Measurements from ENCODE around the gene MRPL14.
"Not testable (repeated sequence)": the region's sequence is repeated elsewhere in the genome, so short reads cannot be mapped to it uniquely, and the experiment has no call there.

Gene MRPL14

DNA sequence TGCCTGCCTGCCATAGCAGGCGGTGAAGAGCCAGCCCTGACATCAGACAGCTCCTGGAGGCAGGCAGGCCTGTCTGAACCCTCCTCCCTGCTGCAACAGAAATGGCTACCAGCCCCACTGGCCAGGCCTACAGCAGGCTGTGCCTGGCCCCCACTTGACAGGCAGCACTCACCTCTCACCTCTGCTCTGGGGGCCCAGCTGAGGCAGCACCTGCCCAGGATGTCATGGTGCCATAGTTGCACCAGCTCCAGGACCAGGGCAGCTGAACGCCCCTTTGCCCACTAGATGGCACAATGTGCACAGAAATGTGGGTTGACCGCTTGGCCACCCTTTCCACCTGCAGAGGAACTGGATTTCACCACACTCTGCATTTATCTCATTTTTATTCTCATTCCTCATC, 30.6 kb downstream of the MRPL14 start:
- DNase-seq: peak; percentile 48

DNA sequence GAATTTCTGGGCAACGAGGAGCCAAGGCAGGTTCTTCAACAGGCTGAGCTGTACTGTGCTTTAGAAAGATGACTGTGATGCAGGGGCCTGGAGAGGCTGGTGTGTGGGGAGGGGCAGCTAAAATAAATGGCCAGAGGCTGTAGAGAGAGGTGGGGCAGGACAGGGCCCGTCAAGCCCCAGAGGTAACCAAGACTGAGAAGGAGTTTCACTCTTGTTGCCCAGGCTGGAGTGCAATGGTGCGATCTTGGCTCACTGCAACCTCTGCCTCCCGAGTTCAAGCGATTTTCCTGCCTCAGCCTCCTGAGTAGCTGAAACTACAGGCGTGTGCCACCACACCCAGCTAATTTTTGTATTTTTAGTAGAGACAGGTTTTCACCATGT, 32.0 kb downstream of the MRPL14 start:
- not testable (repeated sequence) for DNase-seq

DNA sequence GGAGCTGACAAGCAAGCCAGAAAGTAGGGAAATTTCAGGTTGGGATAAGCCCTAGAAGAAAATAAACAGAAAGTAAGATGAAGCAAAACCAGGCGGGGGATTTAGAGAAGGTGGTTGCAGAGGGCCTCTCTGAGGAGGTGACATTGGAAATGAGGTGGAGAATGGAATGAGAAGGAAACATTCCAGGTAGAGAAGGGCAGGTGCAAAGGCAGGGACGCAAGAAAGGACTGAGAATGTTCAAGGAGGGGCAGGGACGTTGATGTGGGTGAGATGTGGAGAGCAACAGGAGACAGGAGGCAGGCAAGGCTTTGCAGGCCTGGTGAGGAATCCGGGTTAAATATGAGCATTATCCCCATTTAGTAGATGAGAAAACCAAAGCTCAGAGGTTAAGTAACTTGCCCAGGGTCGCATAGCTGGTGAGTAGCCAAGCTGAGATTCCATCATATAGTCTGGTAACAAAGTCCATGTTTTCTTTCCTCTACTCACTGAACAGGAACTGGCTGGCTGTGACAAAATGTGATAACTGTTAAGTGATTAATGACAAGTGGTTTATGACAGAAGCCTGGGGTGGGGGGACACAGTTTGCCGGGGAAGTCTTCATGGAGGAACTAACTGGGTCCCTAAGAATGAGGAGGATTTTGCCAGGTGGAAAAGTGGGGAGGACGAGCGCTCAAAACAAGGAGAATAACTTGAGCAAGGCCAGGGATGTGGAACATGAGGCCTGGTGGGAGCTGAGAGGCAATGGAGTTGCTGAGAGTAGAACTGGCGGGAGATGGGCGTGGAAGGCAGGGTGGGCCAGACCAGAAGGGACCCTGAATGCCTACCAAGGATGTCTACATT, 32.6 kb downstream of the MRPL14 start:
- no peak for DNase-seq

DNA sequence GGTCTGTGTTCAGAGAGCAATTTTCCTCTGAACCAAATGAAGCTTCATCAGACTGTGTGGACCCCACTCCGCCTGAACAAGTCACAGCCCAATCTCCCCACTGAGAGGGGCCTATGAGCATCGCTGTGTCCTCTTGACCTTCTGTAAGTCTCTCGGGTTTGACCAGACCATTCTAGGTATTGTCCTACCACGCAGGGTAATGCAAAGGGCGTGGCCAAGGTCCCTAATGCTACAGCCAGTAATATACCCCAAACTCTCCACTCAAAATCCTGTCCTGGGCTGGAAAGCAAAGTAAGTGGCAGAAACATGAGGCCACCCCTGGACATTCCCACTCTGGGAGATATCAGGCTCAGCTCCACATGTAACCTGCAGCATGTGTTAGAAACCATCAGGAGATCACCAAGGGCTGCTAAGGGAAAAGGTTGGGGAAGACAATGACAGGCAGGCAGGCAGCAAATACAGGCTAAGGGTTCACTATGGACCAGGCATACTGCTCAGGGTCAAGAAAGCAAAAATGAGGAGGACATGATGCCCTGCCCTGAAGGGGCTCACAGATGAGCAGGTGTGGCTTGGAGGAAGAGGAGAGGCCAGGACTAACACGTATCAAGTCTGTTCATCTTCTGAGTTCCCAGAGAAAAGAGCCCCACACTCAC, 33.4 kb downstream of the MRPL14 start:
- no peak for DNase-seq

DNA sequence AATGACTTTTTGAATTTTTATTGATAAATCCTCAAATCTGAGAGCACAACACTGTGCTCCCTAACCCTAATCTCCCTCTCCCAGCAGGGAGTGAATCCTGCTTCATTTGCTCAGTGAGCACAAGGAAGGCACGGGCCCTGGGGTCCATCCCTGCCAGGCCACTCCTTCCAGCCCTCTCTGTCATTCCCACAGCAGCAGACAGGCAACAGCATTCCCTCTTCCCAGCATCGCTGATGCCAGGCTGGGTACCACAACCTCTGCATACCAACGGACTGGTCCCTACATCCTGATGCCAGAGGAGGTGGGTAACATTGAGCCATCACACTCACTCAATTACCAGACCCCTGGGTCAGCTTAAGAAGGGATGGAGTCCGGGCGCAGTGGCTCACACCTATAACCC, 34.2 kb downstream of the MRPL14 start:
- no peak for DNase-seq

DNA sequence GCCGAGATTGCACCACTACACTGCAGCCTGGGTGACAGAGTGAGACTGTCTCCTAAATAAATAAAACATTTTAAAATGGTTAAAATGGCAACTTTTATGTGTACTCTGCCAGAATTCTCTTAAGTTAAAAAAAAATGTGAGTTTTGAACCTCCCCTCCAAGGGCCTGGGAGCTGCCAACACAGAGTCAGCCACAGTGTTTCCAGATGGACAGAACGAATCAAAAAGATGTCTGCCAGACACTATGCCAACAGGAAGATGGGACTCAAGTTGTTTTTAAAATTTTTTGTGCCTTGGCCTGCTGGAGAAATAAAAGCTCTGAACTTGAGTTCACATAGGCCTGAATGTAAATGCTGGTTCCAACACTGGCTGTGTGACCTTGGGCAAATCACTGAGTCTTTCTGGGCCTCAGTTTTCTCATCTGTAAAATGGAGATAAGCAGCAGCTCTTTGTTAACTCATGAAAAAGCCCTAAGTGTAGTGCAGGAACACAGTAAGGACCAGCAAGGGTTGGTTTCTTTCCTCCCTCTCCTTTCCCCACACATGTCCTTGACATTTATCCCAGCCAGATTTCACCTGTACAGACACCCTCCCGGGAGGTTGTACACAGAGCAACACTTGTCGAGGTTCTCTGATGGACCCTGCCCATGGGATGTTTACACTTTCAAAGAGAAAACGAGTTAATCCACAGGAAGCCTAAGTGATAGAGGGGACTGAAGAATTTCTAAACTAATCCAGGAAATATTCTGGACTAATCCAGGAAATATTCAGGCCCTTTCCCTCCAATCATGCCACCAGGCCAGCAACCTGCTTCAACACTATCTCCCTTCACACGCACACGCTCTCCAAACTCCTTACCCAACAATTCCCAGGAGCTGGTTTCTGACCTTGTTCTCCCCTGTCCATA, 35.0 kb downstream of the MRPL14 start:
- no peak for DNase-seq

DNA sequence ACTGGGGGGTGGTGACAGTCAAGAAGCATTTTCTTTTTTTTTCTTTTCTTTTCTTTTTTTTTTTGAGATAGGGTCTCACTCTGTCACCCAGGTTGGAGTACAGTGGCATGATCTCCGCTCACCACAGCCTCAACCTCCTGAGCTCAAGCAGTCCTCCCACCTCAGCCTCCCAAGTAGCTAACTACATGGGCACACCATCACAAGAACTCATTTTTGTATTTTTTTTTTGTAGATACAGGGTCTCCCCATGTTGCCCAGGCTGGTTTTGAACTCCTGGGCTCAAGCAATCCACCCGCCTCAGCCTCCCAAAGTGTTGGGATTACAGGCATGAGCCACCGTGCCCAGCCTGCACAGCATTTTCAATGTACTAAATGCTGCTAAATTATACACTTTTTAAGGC, 35.9 kb downstream of the MRPL14 start:
- not testable (repeated sequence) for DNase-seq

DNA sequence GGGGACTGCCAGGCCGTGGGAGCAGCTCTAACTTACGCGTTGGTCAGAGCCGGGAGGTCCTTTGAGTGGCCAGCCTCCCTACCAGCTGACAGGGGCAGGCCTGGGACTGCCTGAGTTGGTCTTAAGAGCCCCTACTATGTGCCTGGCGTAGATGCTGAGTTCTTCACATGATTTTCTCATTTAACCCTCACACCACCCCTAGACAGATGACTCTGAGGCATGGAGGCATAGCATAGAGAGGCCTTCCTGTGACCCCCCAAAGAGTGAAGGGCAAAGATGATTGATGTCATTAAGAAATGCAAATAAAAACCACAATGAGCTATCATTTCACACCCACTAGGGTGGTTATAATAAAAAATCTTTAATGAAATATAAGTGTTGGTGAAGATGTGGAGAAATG, 36.8 kb downstream of the MRPL14 start:
- DNase-seq: no peak

DNA sequence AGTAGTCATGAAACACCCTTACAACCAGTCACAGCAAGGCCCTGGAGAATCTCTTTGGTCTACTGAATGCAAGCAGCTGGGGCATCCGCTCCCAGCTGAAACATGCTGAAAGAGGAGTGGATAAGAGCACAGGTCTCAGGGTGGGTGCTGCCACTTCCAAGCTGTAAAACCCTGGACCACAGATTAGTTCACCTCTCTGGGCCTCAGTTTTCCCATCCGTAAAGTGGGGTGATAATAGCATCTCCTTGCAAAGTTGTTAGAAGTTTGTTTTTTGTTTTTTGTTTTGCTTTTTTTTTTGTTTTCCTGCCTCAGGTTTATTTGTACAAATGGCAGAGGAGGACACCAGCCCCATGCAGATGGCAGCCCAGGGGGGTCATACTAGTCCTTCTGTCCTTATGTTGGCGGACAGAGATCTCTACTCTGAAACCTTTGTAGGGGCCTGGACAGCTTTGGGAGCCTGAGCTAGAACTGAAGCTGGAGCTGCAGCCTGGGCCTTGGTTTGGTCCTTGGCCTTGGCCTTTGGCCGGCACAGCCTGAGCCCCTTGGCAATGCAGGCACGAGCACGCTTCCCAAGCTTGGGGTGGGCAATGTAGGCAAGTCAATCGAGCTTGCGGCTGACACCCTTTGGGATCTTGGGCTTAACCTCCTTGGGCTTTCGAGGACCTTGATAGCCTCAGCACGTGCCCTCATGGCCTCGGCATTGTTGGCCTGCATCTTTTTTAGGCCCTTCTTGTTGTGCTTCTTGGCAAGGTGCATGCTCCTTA, 38.2 kb downstream of the MRPL14 start:
- no peak for DNase-seq

DNA sequence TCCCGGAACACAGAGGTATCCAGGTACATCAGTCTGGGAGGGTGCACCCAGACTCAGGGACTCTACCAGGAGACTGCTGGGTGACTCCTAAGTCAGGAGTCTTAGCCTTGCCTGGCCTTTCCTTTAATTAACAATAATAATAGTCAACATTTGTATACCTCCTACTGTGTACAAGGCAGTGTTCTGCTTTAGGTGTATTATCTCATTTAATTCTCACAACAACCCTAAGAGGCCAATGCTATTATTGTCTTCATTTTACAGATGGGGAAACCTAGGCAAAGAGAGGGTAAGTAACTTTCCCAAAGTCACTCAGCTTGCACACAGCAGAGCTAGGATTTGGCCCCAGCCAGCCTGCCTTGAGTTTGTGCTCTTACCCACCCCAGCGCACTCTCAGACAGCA, 39.6 kb downstream of the MRPL14 start:
- no peak for DNase-seq

DNA sequence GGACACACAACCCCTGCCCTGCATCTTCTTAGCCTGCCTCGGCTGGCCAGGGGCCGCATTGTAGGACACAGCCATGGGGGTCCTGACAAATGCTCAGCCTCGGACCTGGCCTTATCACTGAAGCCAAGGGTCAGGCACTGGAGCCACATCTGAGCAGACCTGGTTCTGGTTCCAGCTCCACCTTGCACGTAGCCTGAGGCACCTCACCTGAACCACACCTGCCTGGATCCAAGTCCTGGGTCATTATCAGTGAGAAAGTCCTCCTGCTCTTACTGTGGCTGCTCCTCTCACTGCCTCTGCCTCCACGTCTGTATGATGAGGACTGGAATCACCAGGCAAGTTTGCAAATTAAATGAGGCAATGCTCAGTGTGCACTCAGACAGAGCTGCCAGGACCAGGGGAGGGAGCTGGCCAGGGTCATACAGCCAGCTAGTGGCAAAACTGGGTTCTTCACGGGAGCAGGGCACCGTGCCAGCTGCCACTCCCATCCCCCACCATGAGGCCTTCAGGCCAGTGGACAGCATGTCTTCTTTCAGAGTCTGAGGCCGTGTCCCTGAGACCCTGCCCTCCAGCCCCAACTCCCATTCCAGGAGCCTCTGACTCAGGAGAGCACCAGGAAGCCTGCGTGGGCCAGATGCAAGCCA, 40.2 kb downstream of the MRPL14 start:
- DNase-seq: no peak

DNA sequence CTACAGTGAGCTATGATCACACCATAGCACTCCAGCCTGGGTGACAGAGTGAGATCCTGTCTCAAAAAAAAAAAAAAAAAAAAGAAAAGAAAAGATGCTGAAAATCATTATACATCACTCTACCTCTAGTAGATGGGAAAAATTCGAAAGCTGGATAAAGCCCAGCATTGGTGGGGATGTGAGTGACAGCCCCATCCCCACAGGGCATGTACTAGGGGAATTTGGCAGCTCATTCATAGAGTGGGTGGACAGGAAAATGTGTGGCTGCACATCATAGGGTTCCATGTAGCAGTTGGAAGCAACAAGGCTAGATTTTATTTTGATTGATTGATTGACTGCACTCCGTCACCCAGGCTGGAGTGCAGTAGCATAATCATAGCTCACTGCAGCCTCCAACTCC, 42.0 kb downstream of the MRPL14 start:
- DNase-seq: no peak

DNA sequence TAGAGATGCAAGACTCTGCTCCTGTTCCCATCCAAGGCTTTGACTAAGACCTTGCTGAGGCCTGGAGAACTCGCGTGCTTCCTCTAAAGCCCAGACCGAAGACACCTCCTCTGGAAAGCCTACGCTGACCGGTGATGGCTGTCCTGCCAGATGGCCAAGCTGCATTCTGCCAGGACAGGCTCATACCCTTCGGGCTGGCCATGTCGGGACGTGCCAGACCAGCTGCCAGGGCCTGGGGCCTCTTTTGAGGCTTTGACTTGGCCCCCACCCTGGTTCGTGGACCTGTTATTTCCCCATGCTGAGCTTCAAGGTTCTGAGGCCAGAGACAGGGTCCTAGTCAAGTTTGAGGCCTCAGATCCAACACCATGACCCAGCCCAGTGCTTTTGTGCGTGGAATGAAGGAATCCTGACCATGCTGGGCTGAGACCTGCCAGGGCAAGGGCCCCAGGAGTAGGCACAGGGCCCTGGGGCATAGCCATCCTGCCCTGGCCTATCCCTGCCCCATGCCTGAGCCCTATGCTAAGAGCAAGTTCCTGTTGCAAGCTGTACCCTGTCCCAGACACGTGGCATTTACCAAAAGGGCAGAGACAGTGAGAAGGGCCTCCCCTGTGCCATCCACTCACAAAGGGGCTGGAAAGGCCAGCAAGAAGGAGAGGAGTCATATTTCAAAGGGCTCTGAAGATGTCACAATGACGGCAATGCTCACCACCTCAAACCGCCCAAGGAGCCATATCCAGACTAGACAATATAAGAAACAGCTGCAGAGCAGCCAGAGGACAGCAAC, 42.8 kb downstream of the MRPL14 start:
- DNase-seq: no peak

DNA sequence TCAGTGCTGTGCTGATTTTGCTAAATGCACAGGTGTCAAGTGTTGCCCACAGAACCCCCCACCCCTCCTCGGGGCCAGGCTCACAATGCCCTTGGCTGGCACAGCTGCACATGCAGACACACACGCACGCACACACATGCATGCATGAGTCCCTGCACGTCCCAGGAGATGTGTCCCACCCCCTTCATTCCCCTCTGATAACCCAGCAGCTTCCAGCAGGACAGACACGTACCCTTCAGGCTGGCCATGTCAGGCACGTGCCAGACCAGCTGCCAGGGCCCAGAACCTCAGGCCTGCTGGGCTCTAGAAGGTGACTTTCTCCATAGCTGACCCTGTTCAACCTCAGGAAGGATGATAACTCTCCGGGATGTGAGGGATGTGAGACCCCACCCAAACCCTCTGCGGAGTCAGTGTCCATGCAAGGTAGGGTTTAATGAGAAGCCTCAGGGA, 44.4 kb downstream of the MRPL14 start:
- no peak for DNase-seq

DNA sequence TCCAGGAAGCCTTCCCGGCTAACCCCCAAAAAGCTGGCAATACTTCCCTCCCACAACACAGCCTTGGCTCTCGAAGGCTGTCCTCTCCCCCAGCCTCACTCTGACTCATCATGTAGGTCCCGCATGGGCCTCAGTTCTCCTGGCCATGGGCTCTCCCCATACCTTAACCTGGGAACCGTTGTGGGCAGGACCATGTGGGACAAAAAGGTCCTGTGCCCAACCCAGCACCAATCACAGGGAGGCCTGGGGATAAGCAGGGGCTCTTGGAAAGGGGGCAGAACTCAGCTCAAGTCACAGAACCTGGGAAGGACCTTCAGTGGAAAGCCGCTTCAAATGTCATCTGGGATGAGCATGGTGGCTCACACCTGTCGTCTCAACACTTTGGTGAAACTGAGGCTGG, 45.5 kb downstream of the MRPL14 start:
- no peak for DNase-seq

DNA sequence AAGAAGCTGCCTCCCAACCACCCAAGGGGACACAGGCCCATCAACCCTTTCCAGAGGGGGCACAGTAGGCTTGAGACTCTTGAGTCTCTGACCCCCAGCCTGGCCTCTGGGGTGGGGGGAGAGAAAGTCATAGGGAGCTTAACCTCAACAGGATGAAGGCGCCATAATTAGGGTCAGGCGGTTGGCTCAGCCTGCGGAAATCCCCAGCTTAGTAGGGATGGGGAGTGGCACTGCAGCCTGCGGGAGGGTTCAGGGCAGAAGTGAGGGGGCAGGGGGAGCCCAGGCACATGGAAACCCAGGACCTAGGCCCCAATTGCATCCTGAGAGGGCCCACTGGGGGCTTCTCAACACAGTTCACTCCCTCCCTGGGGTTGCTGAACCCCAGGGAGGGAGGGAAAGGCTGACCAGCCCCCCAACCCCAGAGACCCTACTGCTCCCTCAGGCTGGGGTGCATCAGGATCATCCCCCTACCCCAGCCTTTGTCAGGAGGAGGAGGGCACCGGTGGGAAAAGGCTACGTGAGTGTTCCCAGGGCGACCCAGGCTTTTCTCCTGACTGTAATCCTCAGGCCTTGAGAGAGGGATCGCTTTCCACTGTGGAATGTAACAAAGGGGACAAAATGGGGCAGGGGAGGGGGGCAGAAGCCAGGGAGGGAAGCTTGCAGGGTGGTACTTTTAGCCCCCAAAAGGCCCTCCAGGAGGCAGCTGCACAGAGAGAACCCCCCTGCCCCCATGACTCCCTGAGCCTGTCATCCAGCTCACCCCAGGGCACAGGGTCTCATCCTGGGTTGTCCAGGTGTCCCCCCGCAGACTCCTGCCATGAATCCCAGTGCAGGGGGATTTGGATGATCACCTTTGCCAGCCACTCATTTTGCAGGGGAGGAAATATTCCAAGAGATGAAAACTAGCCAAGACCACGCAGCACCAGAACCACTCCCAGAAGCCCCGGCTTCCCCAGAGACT, 46.4 kb downstream of the MRPL14 start:
- DNase-seq: no peak

DNA sequence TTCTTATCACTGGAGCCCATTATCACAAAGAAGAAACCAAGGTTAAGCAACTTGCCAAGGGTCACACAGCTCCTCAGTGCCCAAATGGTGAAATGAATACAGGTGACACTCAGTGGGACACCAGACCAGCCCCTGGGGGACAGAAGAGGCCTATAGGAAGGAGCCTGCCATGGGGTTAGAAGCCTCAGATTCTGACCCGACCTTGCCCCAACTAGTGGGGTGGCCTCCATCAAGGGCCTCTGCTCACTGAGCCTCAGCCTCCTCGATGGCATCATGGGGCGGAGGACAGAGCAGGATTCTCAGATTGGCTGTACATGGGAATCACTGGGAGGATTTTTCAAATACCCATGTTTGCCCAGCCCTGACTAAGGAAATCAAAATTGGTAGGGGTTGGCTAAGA, 47.6 kb downstream of the MRPL14 start:
- no peak for DNase-seq

DNA sequence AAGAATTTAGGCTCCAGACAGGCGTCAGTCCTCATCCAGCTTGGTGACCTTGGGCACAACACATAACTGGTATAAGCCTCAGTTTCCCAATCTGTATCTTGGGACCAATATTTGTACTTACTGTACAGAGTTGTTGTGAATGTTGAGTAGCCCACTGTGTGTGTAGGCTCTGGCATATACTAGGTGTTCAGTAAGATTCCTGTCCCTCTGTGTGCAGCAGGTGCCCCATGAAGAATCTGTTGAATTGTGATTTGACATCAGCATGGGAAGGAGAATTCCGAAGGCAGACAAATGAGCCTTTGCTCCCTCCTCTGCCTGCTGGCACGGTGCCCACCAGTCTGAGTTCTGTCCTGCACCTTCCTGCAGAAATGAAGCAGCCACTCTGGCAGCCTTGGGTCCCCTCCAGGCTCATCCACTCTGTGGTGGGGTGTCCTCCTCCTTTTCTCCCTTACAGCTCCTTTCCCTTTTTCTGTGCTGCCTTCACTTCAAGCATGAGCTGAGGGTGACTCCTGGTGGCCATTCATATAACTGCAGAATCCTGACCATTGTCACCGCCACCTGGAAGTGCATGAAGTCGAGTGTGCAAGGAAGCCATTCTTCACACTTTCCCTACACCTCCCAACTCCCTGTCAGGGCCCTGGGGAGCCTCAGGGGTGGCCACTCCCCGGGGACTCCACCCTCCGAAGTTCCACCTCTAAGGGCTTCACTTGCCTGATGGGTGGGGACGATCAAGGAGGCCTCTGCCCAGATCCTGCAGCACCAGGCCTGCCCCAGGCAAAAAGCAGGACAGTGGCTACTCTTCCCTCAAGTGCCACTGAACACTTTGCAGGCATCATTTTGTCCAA, 48.2 kb downstream of the MRPL14 start:
- DNase-seq: no peak

DNA sequence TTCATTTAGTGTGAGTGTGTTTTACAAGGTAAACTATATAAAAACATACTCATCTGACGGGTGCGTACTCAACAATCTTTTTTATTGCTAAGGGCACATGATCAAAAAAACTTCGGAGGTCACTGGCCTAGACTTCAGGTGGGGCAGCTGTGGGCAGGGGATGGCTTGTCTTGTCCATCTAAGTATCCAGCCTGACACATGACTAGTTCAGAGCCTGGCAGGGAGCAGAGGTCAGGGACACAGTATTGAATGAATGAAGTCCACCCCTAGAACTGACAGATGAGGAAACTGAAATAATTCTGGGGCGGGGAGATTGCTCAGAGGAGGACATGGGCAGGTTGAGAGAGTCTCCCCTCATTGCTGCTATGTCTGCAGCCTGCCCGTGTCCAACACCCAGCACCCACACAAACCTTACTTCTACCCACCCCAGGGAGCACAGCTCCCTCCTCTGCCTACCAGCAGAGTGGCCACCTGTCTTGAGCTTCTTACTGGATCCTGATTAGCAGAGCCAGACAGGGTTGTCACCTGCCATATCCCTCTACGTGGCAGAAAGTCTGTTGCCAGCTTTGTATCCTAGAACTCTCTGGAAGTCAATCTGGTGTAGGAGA, 48.9 kb downstream of the MRPL14 start:
- no peak for DNase-seq

Measured in NCI-H1436 (cell line).